NCI-H82 treated with DMSO at 0.1 percent for 48 hours (cell line): ENCODE data around the gene STN1.

ENCODE experiments used
- DNase-seq: peaks from one replicate; lab custom pipeline; 2025; ENCODE audit not compliant: unreplicated experiment; lab: John Stamatoyannopoulos, UW

STN1 gene

DNA sequence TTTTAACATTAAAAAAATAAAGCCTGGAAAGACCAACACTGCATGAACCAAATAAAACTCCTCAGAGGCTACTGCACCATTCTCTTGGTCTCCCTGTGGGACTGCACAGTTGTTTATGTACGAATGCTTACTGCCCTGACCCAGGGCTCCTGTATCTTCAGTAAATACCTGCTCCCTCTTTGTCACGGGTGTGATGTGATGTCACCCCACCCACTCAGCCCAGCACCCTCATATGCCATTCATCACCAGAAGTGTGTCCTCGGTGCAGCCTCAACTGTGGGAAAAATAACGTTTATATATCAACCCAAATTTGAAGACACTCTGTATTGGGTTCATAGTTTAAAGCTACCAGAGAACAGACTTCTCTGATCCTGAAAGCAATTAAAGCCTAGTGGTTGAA, 48.6 kb downstream of the STN1 start:
- no peak for DNase-seq

DNA sequence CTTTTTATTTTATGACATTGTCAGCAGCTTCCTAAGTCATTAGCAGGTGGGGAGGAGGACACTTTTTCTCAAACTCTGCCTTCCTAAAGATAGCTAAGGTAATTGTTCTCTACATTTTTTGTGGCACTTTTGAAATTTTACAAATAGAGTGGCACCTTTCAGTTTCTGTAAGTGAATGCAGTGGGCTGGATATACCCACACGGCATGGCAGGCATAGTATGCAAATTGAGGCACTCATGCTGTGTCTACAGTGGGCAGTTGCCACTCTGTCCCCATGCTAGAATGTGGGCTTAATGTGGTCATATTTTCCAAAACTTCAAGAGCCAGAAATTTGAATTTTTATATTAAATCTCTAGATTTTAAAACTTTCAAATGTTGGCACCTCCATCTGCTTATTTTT, 49.8 kb downstream of the STN1 start:
- DNase-seq, result no peak

DNA sequence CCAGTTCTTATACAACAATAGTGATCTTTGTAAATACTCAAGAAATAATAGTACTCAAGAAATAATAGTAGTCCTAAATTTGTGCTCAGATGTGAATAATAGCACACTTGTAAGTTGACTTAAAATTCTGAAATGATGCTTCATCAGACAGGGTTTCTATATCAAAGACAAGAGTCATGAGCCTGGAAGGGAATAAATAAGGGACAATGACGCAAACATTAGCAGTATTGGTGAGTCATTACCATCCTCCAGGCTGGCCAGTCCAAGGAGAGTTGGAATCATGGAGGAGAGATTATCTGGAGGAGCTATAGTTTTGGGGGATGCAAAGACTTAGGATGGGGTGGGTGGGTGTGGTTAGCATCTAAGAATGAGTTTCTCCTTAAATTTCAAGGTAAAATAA, 56.5 kb downstream of the STN1 start:
- DNase-seq, result no peak

DNA sequence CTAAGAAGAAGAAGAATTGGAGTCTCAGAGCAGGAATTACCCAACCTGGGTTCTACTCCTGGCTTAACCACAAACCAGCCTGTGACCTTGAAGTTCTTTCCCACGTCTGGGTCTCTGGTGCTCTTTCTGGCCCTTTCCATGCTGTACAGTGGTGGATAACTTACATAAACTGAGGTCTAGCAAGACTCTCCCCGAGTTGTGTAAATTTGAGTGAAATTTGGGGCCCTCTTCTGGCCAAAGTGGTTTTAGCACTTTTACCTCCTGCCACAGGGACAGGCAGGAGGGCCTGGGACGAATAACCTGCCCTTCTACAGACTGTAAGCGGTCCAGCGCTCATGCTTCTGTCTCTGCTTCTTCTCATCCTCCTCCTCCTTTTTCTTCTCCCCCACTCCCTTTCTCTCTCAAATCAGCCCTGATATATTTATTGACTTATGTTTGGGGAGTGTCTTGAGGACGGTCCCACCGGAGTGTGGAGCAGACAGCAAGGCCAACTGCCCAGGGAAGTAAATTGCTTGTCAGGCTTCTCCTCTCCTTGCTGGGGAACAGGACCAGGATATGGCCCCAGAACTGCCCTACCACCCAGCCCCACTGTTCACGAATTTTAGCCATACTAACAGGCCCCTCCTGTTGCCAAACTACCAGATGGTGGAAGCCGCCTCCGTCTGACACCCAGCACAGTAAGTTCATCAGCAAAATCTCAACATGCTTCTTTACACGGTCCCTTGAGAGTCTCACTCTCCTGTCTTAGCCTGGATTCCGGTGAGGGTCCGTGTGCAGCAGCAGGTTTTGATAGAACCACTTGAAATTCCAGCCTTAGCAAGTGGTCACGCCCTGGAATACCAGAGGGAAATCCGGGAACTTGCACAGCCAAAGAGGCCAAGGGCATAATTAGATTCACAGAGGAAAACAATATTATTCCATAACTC, 58.6 kb downstream of the STN1 start:
- DNase-seq, result no peak

DNA sequence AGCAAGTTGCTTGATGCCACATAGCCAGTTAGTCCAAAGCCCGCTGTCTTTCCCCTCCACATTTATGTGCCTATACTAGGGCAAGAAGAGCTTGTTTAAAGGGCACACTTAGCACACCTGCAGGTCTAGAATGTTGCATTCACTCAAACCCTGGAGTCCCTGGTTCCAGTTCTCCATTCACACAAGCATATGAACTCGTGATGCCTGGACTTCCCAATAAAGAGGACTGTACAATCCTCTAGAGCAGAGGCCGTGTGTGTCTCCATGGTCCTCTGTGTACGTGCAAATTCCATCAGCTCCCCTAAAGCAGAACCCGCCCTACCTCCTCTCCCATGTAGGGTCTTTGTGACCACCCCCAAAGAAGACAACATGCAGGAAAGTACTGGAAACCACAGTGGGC, 59.6 kb downstream of the STN1 start:
- no peak for DNase-seq

DNA sequence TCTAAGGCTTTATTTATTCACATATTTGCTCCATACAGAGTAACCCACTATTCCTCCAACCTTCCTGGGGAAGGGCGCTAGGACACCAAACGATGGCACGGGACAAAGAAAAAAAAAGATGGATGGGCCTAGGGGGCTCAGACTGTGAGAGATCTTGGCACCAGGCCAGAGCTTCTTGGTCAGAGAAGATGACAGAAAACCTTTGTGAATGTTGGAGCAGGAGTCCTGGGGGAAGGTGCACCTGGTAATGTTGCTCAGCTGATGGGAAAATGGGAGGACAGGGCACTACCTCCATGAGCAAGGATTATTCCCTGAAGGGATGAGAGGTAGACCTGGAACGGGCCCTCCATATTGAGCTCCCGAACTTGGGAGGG, 61.2 kb downstream of the STN1 start:
- DNase-seq, result no peak

DNA sequence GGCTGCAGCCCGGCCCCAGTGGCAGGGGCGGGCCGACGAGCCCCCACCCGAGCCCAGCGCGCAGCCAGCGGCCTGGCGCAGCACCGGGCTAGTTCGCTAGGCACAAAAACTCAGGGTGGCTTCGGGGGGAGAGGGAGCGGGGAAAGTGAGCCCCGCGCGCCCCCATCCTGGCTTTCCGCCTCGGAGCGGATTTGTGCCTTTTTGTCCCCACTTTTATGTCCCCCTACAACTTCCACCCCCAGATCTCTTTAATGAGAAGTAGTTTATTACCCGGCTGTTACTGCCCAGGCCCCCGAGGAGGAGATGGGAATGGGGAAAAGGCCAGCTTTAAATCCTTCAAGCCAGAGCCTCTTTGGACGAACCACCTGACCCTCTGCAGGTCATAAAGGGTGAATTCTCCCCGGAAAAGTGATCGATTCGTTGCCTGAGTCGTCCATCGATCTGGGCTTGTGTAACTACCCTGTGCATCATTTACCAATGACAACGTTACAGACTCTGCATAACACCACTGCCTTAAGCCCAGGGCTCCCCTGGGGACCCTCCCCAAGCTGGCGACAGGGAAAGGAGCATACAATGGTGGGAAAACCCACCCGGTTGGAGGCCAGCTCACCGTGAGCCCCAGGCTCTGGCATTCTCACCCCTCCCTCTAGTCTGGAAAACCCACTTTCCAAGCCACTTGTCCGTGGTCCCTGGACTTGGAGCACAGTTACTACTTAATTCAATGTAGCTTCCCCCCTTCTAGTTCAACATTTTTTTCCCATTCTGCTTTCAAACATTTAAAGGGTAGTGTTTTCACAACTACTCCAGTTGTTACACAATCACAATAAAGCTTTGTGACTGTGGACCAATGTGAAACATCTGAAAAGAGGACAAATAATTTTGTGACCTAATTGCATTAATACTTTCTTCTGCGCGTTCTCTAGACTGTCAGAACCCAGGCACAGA, 61.9 kb downstream of the STN1 start:
- no peak for DNase-seq

DNA sequence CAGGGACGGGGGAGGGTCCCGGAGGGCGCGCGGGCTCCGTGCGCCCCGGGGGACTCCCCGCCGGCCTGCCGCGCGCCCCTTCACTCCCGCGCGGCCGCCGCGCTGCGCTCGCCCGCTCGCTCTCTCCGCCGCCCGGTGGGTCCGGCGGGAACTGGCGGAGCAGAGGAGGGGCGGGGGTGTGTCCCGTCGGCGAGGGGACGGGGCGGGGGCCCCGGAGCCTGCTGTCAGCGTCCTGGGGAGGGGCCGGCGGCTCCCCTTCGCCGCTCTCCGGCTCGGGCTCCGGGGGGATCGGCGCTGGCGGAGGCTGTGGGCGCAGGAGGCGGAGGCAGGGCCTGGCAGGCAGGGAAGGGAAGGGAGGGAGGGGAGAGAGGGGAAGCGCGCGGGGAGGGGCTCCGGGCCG, 62.6 kb downstream of the STN1 start, which contains the start of gene SH3PXD2A:
TSS of gene SH3PXD2A (minus strand) at position 153 of the 400 bp plus-strand sequence. CDS start 310 bp downstream, outside the sequence.
- DNase-seq, result no peak

DNA sequence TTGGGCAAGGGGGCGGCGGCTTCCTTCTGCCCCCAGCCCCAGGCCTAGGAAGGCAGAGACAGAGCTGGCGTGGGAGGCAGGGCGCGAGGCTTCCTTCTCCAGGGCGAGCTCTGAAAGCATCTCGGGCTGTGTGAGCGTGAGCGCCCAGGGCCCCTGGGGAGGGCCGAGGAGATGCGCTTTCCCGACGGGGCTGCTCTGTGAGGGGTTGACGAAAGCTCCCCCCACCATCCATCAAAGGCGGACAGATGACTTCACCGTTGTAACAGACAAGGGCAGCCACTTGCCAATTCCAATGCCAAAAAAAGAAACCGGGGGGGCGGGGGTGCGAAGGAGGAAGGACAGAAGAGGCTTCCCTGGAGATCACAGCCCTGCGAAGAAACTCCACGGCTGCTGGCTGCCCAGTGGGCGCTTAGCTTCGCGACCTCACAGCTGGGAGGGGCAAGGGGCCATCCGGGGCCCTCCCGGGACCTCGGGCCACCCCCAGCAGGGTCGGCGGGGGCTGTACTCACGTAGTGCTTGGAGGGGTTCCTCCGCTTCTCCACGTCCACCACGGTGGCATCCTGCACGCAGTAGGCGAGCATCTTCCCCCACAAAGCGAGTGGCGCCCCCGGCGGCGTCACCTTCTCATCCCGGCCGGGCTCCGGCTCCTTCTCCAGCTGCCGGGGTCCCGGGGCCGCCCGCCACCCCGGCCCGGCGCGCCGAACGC, 63.1 kb downstream of the STN1 start:
- no peak for DNase-seq

DNA sequence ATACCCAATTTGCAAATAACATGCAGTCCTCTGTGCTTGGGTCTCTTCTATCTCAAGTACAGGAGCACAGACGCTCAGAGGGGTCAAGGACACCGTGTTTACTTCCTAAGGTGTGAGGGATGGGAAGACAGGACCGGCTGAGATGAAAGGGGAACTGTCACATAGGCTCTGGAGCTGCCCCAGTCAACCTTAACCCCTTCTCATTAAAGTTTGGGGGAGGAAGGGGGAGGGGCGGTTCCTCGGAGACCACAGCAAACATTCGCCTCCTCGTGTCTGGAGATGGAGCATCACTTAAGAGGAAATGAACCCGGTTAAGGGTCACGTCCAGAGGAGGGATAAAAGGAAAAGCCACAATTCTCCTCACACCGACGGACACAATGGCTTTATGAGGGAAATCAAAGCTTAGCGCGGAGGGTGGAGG, 63.7 kb downstream of the STN1 start:
- DNase-seq, result no peak

DNA sequence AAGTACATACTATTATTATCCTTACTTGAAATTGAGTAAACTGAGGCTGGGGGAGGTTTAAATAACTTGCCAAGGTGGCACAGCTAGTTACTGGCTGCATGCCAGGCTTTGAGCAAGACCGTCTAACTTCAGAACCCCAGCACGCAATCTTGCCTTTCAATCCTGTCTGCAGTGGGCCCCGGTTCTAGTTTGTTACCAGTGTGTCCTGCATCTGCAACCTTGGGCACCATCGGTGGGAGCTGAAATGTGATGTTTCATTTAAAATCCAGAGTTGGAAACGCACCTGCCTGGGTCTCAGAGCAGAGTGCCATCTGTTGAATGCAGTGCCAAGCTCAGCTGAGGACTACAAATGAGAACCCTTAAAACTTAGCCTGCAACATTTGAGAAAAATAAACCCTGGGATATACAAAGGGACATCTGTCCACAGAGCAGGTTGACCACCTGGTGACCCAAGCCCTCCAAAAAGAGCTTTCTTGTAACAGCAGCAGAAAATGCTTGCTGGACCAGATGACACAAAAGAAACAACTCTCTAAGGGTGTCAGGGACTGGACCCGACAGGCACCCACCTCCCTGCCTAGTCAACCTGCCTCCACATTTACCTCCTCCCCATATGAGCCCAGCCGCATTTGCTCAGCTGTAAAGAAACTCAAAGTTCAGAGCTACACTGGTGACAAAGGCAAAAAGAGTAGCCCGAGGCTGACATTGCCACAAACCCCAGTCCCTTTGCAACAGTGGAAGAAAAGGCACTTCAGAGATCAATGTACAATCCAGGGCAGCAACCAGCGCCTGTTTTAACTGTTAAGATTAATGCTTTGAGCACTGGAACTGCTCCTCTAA, 64.3 kb downstream of the STN1 start:
- no peak for DNase-seq

DNA sequence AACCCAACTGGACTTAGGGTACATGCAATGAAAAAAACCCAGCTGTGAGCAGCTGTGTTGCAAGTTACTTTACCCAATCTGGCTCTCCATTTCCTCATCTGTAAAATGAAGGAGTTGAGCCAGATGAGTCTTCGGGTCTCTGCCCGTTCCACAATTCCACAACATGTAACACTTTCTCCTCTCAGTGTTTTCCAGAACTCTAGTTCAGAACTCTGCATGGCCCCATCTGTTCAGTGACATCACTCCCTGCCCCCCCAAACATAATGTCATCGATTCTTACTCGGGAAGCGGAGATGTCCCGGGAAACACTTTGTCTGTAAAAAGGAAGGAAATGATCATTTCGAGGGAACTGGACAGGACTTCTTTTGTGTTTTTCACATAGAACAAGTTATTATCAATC, 65.1 kb downstream of the STN1 start:
- DNase-seq, result no peak

DNA sequence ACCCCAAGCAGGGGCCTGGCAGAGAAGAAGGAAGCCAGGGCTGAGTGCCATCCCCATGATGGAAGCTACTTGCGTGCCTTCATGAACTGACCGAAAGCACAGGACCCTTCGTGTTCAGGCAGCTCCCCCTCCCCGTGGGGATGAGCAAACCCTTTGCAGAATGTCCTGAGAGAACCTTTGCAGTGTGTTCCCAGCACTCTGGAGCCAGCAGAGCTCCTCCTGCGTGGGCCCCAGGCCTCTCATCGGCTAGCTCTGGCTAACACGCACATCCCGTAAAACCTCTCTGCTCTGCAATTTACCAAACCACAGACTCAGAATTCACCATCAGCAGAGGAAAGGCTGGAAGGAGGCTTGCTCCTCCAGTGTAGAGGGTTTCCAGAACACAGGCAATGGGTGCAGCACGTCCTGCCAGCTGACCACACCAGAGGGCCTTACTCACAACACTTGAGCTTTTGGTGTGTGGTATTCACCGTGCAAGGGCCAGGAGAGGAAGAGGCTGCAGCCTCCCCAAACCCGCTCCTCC, 65.7 kb downstream of the STN1 start:
- DNase-seq, result no peak

DNA sequence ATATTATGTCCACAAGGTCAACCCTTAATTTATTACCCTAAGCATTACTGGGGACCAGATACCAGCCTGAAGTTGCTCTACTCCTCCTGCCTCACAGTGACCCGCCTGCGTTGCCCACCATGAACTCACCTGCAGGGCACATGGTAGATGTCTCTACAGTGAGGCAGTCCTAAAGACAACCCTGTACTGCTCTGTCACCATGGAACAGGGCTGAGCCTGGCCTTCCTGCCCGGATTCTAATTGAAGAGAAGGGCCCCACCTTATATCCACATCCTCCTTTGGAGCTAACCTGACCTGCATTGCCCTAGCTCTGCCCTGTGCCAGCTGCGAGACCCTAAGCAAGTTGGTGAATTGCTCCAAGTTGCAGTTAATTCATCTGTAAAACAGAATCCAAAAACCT, 66.7 kb downstream of the STN1 start:
- no peak for DNase-seq

DNA sequence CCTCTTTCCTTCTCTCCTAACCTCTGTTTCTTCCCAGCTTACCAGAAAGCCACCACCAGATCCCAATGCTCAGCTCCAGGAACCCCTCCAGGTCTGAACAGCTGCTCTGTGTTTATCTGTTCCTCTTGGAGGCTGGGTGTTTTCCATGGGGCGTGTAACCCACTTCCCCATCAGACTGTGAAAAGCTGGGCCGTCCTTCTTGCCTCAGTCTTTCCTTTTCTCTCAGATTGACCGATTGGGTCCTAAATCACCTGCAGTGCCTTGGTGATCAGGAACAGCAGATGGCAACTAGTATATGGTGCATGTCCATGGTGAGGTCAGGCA, 67.5 kb downstream of the STN1 start:
- no peak for DNase-seq

DNA sequence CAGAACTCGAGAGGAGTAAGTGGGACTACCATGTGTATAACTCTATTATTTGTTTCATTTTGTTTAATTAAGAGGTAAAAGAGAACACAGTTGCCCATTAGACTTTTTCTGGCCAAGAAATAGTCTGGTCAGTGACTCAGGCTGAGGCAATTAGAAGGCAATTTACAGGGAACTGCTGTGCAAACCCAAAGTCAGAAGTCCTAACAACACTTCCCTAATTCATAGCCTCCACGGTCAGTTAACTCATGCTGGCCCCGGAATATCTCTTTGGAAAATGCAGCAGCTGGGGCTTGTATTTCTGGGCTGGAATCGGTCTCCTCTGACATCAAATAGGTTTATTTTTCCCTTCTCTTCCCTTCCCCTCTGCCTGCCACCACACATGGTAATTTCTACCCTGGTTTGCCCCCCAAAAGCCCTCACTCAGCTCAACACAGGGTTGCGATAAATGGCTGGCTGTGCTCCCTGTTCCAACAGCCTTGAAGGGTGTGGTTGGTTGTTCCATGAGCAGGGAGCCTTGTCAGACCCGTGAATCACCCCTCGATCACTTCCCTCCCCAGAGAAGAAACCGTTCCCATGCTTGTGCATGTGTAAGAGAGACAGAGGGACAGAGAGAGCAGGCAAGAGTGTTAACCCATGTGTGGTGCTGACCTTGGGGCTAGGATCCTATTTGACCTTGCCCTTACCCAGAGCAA, 68.0 kb downstream of the STN1 start:
- no peak for DNase-seq

DNA sequence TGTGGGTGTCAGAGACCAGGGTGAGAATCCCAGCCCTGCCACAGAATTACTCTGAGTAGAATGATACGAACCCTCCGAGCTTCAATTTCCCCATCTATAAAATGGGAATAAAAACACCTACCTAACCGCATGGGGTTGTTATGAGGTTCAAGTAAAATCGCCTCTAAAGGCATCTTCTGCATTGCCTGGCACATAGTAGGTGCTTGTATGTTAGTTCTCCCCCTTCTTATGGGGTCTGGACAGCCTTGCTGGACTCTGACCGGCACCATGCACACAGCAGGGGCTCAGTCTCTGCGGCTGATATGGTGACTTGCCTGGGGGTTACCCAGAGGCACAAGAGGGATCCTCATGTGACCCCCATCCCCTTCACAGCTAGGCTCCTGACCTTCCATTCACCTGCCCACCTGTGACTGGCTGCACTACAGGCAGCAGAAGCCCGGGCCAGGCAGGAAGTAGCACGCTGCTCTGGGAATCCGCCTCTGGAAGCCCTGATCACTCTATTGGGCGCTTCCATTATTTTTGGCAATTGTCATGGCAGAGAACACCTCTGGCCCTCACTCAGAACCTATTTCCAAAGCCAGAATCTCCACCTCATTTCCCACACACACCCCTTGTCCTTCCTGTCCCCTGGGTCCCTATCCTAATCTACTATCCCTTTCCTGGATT, 68.6 kb downstream of the STN1 start:
- no peak for DNase-seq

DNA sequence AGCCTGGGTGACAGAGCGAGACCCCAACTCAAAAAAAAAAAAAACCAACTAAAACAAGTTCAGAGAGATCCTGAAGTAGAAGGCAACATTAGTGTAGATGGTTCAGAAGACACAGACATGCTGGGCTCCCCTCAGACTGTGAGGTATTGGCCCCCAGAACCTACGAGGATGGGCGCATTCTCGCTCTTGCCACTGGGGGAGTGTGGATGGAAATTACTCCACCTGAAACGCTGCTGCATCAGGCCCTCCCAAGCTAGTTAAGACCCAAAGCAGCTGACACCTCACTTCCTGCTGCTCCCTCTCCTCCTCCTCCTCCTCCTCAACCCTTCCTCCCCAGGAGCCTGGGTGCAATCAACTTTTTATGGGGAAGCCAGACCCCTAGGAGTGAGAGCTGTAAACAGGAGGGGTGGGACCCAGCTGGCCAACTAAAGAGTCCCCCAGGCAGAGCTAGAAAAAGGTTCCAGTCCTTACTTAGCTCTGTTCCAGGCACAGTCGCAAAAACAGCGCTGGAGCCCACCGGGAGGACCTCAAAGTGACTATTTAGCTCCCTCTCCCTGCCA, 70.0 kb downstream of the STN1 start:
- no peak for DNase-seq

DNA sequence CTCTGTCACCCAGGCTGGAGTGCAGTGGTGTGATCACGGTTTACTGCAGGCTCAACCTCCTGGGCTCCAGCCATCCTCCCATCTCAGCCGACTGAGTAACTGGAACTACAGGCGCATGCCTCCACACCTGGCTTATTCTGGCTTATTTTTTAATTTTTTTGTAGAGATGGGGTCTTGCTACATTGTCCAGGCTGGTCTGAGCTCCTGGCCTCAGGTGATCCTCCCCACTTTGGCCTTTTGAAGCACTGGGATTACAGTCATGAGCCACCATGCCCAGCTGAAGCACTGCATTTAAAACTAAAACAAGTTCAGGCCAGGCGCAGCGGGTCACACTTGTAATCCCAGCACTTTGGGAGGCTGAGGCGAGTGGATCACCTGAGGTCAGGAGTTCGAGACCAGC, 70.6 kb downstream of the STN1 start:
- no peak for DNase-seq
